ENCODE measurements around the gene FBXO31.
"Not testable (repeated sequence)": the region's sequence is repeated elsewhere in the genome, so short reads cannot be mapped to it uniquely, and the experiment has no call there.

DNA sequence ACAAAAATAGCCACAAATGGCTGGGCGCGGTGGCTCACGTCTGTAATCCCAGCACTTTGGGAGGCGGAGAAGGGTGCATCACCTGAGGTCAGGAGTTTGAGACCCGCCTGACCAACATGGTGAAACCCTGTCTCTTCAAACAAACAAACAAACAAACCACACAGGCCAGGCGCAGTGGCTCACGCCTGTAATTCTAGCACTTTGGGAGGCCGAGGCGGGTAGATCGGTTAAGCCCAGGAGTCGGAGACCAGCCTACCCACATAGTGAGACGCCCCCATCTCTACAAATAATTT is 1.2 kb upstream of the FBXO31 start:
- TF ChIP-seq, protein P1, sequence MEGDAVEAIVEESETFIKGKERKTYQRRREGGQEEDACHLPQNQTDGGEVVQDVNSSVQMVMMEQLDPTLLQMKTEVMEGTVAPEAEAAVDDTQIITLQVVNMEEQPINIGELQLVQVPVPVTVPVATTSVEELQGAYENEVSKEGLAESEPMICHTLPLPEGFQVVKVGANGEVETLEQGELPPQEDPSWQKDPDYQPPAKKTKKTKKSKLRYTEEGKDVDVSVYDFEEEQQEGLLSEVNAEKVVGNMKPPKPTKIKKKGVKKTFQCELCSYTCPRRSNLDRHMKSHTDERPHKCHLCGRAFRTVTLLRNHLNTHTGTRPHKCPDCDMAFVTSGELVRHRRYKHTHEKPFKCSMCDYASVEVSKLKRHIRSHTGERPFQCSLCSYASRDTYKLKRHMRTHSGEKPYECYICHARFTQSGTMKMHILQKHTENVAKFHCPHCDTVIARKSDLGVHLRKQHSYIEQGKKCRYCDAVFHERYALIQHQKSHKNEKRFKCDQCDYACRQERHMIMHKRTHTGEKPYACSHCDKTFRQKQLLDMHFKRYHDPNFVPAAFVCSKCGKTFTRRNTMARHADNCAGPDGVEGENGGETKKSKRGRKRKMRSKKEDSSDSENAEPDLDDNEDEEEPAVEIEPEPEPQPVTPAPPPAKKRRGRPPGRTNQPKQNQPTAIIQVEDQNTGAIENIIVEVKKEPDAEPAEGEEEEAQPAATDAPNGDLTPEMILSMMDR (IDR thresholded peaks at IDR 0.05) = not testable (repeated sequence)
- TF ChIP-seq POLR2A (IDR thresholded peaks at IDR 0.05) = not testable (repeated sequence)
